Ovary (tissue), 9 donors: ENCODE data around the gene ACE. TPM values are rescaled to one million over a fixed set of nuclear protein-coding genes. Genes with fewer than 3 reads are reported as not detected.
"Not testable (repeated sequence)": the region's sequence is repeated elsewhere in the genome, so short reads cannot be mapped to it uniquely, and the experiment has no call there.

Experiments
- DNase-seq, 5 donors: peaks; one replicate each; pipeline ENCODE4 v3.0.0-alpha.2; 2019 to 2020
- H3K27ac ChIP-seq, 2 donors: fragments of 200-600 bp; one replicate each; pipeline versions ENCODE4 v1.5.1 to v1.8.0; 2019 to 2022
- H3K27me3 ChIP-seq: fragments of 200-600 bp; one replicate; pipeline ENCODE4 v1.8.0; 2022
- H3K36me3 ChIP-seq: fragments of 200-600 bp; sonication (generic); one replicate; pipeline ENCODE4 v1.5.1; 2019
- H3K4me1 ChIP-seq: one replicate; pipeline ENCODE4 v1.8.1; 2013; ENCODE audit warnings: mild to moderate bottlenecking, moderate library complexity; ENCODE audit not compliant: insufficient read depth
- H3K4me3 ChIP-seq: fragments of 200-600 bp; sonication (generic); one replicate; pipeline ENCODE4 v1.5.1; 2017
- H3K9me3 ChIP-seq, 2 donors: fragments of 200-600 bp in 1 of 2; sonication (generic) in 1 of 2; one replicate each; pipeline versions ENCODE4 v1.5.1 to v1.8.1; 2013 to 2019; ENCODE audit warnings: mild to moderate bottlenecking in 1 of 2, moderate library complexity in 1 of 2
- CTCF ChIP-seq, 3 donors: fragments of 450-650 bp in 2 of 3; fragments of 200-600 bp in 1 of 3; IDR thresholded peaks; one replicate each; pipeline versions ENCODE4 v1.5.1 to v1.8.0; 2016 to 2022; ENCODE audit warnings: antibody characterized with exemption in 3 of 3, mild to moderate bottlenecking in 1 of 3
- EP300 ChIP-seq: sonication (generic); formaldehyde crosslinking; IDR thresholded peaks from one replicate; pipeline ENCODE4 v1.6.1; 2017; ENCODE audit warnings: antibody characterized with exemption
- POLR2A ChIP-seq: fragments of 450-650 bp; IDR thresholded peaks from one replicate; pipeline ENCODE4 v1.6.1; 2017; ENCODE audit warnings: antibody characterized with exemption, mild to moderate bottlenecking, moderate library complexity
- WGBS, 3 donors: extraction: QIAGEN DNeasy Blood & Tissue Kit in 1 of 3; methylation state at CpG; one replicate each; pipeline versions ENCODE4 v1.1.5 to v1.1.7; 2013 to 2017; 5-methylcytosine and 5-hydroxymethylcytosine counted together
- intact Hi-C, 4 donors: fragments of 100-400 bp; cut with DNase I; formaldehyde crosslinking; loops; one replicate each; pipeline versions ENCODE4 v1.11.0 to v1.15.1; 2022 to 2023
- polyA plus RNA-seq, 2 donors: library from polyadenylated mRNA; stranded (reverse); fragments of 200-250 nt in 1 of 2; fragments of 350-450 nt in 1 of 2; fragmentation: Illumina TruSeq in 1 of 2; extraction: RNeasy Lipid Tissue Mini Kit (QIAGEN cat#74804) in 1 of 2; gene quantifications; one replicate each; pipeline ENCODE4 v1.2.3, GENCODE V29; 2013 to 2014
- total RNA-seq, 7 donors: library from RNA; depleted of rRNA in 2 of 7; stranded (reverse); fragments of >200 nt in 2 of 7; fragmentation: NEBNext Ultra II Directional in 3 of 7; extraction: Animal tissue kit (Norgen Biotek cat#: 25700) in 3 of 7; gene quantifications; one replicate each; pipeline versions ENCODE4 v1.1.0 to v1.2.4, GENCODE V29; 2016 to 2023
- donor health status: DM: no; HTN: no; CAD: no; lungs with moderate emphysema.
- donor health status: DM: no; HTN: no; CAD: no.
- donor health status: Bipolar disorder and iron deficiency.
- donor health status: DM: yes; HTN: yes; CAD: no.
- donor health status: DM: no; HTN: no; CAD: no.
- donor health status: DM: yes; HTN: yes; CAD: no.

The ACE gene
- total and polyA plus RNA-seq, 9 donors = 2.9 to 8.1 (median 5.1) TPM

- no peak for DNase-seq
- Histone ChIP-seq H3K9me3 (no peaks in the 10 kb centered on the region), H3K4me3 (no peak overlapping the region), H3K27me3 (no peaks in the 10 kb centered on the region), H3K27ac (no peak overlapping the region), H3K36me3 (no peaks in the 10 kb centered on the region), H3K4me1 (peaks cover 7% of the 10 kb centered on the region)
- TF ChIP-seq CTCF (IDR thresholded peaks at IDR 0.05) (no peak), EP300 (no peak), POLR2A (no peak)
- intact Hi-C loops = no loop called here
- WGBS, 3 donors = 86 to 94% (median 90%) methylated on average over 11 of the region's 11 CpGs
Observed at GRCh38 chr17:63451150-63451549, 25.7 kb upstream of the ACE start.

GRCh38 chr17:63452046-63452961 is 24.6 kb upstream of the ACE start:
- H3K4me1 ChIP-seq = peaks cover under 1% of the 10 kb centered on the region
- TF ChIP-seq CTCF (IDR thresholded peaks at IDR 0.05) (no peak), POLR2A (no peak), EP300 (no peak)
- no peaks in the 10 kb centered on the region for H3K36me3 ChIP-seq
- intact Hi-C loops = no loop called here
- no peaks in the 10 kb centered on the region for H3K27me3 ChIP-seq
- 65 to 76% (median 70%) methylated on average over 15 of the region's 15 CpGs for WGBS, 3 donors
- no peak overlapping the region for H3K4me3 ChIP-seq
- no peaks in the 10 kb centered on the region for H3K9me3 ChIP-seq
- DNase-seq = no peak
- H3K27ac ChIP-seq = no peak overlapping the region

GRCh38 chr17:63452962-63453551 is 23.8 kb upstream of the ACE start:
- Histone ChIP-seq H3K27me3 (no peaks in the 10 kb centered on the region), H3K9me3 (no peaks in the 10 kb centered on the region), H3K36me3 (no peaks in the 10 kb centered on the region), H3K27ac (no peak overlapping the region), H3K4me1 (no peaks in the 10 kb centered on the region), H3K4me3 (no peak overlapping the region)
- intact Hi-C loops = no loop called here
- no peak for TF ChIP-seq EP300
- TF ChIP-seq POLR2A = no peak
- TF ChIP-seq CTCF (IDR thresholded peaks at IDR 0.05) = no peak
- no peak for DNase-seq
- WGBS, 3 donors = 39 to 56% (median 51%) methylated on average over 7 of the region's 7 CpGs

DNA sequence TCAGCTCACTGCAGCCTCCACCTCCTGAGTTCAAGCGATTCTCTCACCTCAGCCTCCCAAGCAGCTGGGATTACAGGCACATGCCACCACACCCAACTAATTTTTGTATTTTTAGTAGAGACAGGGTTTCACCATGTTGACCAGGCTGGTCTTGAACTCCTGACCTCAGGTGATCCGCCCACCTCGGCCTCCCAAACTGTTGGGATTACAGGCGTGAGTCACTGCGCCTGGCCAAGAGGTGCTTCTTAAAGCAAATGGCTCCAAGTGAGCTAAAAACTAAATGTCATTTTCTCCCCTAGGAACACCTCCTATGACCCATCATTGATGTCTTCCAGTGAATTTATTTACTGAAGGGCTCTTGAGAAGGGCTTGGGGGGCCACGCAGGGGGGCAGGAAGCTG is 22.5 kb upstream of the ACE start:
- H3K9me3 ChIP-seq, H3K27me3 ChIP-seq, DNase-seq, H3K4me3 ChIP-seq, intact Hi-C loops, H3K4me1 ChIP-seq, H3K27ac ChIP-seq, H3K36me3 ChIP-seq: not testable (repeated sequence)
- 66 to 90% (median 71%) methylated on average over 6 of the region's 6 CpGs for WGBS, 3 donors

- no peak overlapping the region for H3K27ac ChIP-seq
- no peak overlapping the region for H3K4me3 ChIP-seq
- H3K36me3 ChIP-seq = no peaks in the 10 kb centered on the region
- no peaks in the 10 kb centered on the region for H3K27me3 ChIP-seq
- intact Hi-C loops = no loop called here
- TF ChIP-seq POLR2A (no peak), CTCF (IDR thresholded peaks at IDR 0.05) (no peak), EP300 (no peak)
- DNase-seq = no peak
- H3K4me1 ChIP-seq = no peaks in the 10 kb centered on the region
- WGBS, 3 donors = 69 to 77% (median 72%) methylated on average over 5 of the region's 5 CpGs
- H3K9me3 ChIP-seq = no peaks in the 10 kb centered on the region
Observed at GRCh38 chr17:63454915-63455314, 21.9 kb upstream of the ACE start.
